MCF 10A (cell line): ENCODE results near the gene CALD1. TPM values are rescaled to one million over a fixed set of nuclear protein-coding genes. Genes with fewer than 3 reads are reported as not detected.

Source experiments
- BruUV-seq: library from RNA; stranded (reverse); fragments of 400-500 nt; replicated peaks from 2 replicates; lab custom pipeline; 2021; lab: Mats Ljungman, UMichigan
- CTCF ChIA-PET: fragments of 300-600 bp; sonication (Branson Sonifier 250); formaldehyde crosslinking; extraction: SDS; loops from one replicate; lab custom pipeline; 2021; ENCODE audit warnings: antibody characterized with exemption, inconsistent platforms; lab: Yijun Ruan, JAX
- POLR2A ChIA-PET: fragments of 300-600, 350-650 bp; sonication (Branson Sonifier 250); formaldehyde crosslinking; extraction: SDS; loops from one replicate; lab custom pipeline; 2020; ENCODE audit warnings: antibody characterized with exemption, inconsistent platforms; lab: Yijun Ruan, JAX
- DNase-seq: peaks from one replicate; pipeline ENCODE4 v3.0.0-alpha.2; 2018; ENCODE audit not compliant: unreplicated experiment
- H3K27ac Mint-ChIP-seq: one replicate; pipeline ENCODE4 v1.8.0; 2022; ENCODE audit warnings: mild to moderate bottlenecking, low read depth, mixed read lengths; ENCODE audit not compliant: unreplicated experiment
- H3K27me3 Mint-ChIP-seq: one replicate; pipeline ENCODE4 v1.8.0; 2022; ENCODE audit warnings: mixed read lengths; ENCODE audit not compliant: insufficient read depth, unreplicated experiment
- H3K36me3 Mint-ChIP-seq: one replicate; pipeline ENCODE4 v1.8.0; 2022; ENCODE audit warnings: mild to moderate bottlenecking, moderate library complexity, mixed read lengths; ENCODE audit not compliant: insufficient read depth, unreplicated experiment
- H3K4me1 Mint-ChIP-seq: one replicate; pipeline ENCODE4 v1.8.0; 2022; ENCODE audit warnings: mixed read lengths; ENCODE audit not compliant: insufficient read depth, unreplicated experiment
- H3K4me3 Mint-ChIP-seq: one replicate; pipeline ENCODE4 v1.8.0; 2022; ENCODE audit warnings: mild to moderate bottlenecking, moderate library complexity, mixed read lengths; ENCODE audit not compliant: unreplicated experiment
- H3K9me3 Mint-ChIP-seq: one replicate; pipeline ENCODE4 v1.8.0; 2022; ENCODE audit warnings: mixed read lengths; ENCODE audit not compliant: unreplicated experiment
- intact Hi-C: fragments of 100-400 bp; cut with micrococcal nuclease; formaldehyde crosslinking; loops from 2 replicates; pipeline ENCODE4 v1.14.1; 2022
- total RNA-seq: library from RNA; stranded (reverse); gene quantifications from 2 replicates; pipeline ENCODE4 v1.2.3, GENCODE V29; 2022
- TF ChIP-seq, protein P1 (sequence below): fragments of 200-600 bp; IDR thresholded peaks from one replicate; pipeline ENCODE4 v1.8.0; 2022; ENCODE audit warnings: antibody characterized with exemption, mild to moderate bottlenecking; ENCODE audit not compliant: unreplicated experiment

CALD1 gene
- total RNA-seq, 1 experiment from 2014 or later: 183 TPM

GRCh38 chr7:134818613-134819345 is 39.3 kb downstream of the CALD1 start:
- BruUV-seq: no TSS peak
- no peak for DNase-seq
- no peaks in the 10 kb centered on the region for H3K4me1 Mint-ChIP-seq
- H3K36me3 Mint-ChIP-seq: peaks cover 4% of the 10 kb centered on the region
- intact Hi-C loops: no loop called here
- H3K27ac Mint-ChIP-seq: no peak overlapping the region
- TF ChIP-seq, protein P1, sequence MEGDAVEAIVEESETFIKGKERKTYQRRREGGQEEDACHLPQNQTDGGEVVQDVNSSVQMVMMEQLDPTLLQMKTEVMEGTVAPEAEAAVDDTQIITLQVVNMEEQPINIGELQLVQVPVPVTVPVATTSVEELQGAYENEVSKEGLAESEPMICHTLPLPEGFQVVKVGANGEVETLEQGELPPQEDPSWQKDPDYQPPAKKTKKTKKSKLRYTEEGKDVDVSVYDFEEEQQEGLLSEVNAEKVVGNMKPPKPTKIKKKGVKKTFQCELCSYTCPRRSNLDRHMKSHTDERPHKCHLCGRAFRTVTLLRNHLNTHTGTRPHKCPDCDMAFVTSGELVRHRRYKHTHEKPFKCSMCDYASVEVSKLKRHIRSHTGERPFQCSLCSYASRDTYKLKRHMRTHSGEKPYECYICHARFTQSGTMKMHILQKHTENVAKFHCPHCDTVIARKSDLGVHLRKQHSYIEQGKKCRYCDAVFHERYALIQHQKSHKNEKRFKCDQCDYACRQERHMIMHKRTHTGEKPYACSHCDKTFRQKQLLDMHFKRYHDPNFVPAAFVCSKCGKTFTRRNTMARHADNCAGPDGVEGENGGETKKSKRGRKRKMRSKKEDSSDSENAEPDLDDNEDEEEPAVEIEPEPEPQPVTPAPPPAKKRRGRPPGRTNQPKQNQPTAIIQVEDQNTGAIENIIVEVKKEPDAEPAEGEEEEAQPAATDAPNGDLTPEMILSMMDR: no peak
- CTCF ChIA-PET: interaction anchor here (0.6 kb wide), 1 partner anchor 354 kb away, joined by 3 read pairs; no protein-coding TSS in a partner anchor
- H3K4me3 Mint-ChIP-seq: no peak overlapping the region
- no peaks in the 10 kb centered on the region for H3K27me3 Mint-ChIP-seq
- POLR2A ChIA-PET: interaction anchor here (0.8 kb wide), 1 partner anchor 1973 kb away, joined by 3 read pairs; no protein-coding TSS in a partner anchor
- H3K9me3 Mint-ChIP-seq: no peaks in the 10 kb centered on the region

DNA sequence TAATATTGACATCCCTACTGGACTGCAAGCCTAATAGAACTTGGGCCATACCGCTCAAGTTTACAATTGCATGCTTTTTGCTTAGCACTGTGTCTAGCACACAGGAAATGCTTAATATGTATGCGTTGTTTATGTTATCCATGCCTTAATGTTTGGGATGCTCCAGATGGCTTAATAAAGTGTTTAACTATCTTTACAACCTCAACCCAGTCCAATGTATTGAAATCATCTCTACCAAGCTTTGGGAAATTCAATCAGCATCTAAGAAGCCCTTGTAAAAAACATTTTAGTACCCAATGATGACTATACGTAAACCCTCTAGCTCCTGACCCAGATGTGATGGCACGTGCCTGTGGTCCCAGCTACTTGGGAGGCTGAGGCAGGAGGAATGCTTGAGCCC is 40.0 kb downstream of the CALD1 start:
- no peaks in the 10 kb centered on the region for H3K4me1 Mint-ChIP-seq
- no peak overlapping the region for H3K27ac Mint-ChIP-seq
- POLR2A ChIA-PET: interaction anchor here (1.2 kb wide), 1 partner anchor 10 kb away, joined by 3 read pairs; no protein-coding TSS in a partner anchor

DNA sequence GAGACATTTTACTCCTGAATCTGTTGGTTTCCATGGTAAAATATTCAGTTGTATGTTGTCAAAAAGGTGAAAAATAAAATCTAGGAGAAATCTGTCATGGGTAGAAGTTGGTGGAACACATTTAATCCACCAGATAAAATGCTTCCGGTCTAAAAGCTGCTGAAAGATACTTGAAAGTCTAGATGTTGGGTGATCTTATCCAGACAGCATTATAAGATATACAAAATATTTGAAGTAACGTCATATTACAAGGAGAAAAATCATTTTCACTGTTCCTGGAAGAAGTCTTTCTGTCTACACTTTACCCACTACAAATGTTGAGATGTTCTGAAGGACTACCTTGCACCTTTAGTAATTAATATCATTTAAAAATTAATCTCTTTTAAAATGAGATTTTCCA is 40.9 kb downstream of the CALD1 start:
- no peak overlapping the region for H3K4me3 Mint-ChIP-seq
- no peak for DNase-seq
- ChIA-PET CTCF (no interaction called here), POLR2A (interaction anchor here (0.6 to 1.2 kb wide), 2 partner anchors 11 to 76 kb away, joined by 3 read pairs; no protein-coding TSS in a partner anchor)
- no TSS peak for BruUV-seq
- peaks cover 4% of the 10 kb centered on the region for H3K4me1 Mint-ChIP-seq
- TF ChIP-seq, protein P1: no peak
- H3K27me3 Mint-ChIP-seq: no peaks in the 10 kb centered on the region
- H3K36me3 Mint-ChIP-seq: peaks cover 4% of the 10 kb centered on the region
- H3K9me3 Mint-ChIP-seq: no peaks in the 10 kb centered on the region
- intact Hi-C loops: no loop called here
- no peak overlapping the region for H3K27ac Mint-ChIP-seq

More for the DNA sequence above, 40.0 kb downstream of the CALD1 start:
- no peak for DNase-seq
- intact Hi-C loops: no loop called here
- Mint-ChIP-seq H3K4me3 (no peak overlapping the region), H3K27me3 (no peaks in the 10 kb centered on the region), H3K36me3 (peaks cover 4% of the 10 kb centered on the region), H3K9me3 (no peaks in the 10 kb centered on the region)
- CTCF ChIA-PET: interaction anchor here (0.6 kb wide), 1 partner anchor 353 kb away, joined by 3 read pairs; no protein-coding TSS in a partner anchor
- TF ChIP-seq, protein P1: no peak
- BruUV-seq: no TSS peak

DNA sequence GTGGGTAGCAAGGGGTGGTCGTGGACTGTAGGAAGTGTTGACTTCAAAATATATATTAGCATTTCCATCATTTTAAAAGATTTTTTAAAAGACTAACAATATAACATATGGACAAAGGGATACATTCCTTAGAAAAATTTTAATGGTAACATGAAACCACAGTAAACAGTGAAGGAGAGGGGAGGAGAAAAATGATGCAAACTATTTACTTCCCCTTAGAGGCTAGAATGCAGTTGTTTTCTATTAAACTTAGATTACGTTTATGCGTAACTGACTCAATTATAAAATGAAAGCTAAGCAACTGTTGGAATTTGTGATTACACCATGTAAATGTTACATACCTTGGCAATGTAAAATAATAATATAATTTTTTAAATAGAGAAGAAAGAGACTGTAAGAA is 41.3 kb downstream of the CALD1 start:
- Mint-ChIP-seq H3K4me3 (no peak overlapping the region), H3K9me3 (no peaks in the 10 kb centered on the region), H3K27me3 (no peaks in the 10 kb centered on the region), H3K27ac (no peak overlapping the region), H3K4me1 (peaks cover 6% of the 10 kb centered on the region), H3K36me3 (peaks cover 4% of the 10 kb centered on the region)
- CTCF ChIA-PET: no interaction called here
- no TSS peak for BruUV-seq
- no peak for DNase-seq
- TF ChIP-seq, protein P1: no peak
- intact Hi-C loops: no loop called here
- POLR2A ChIA-PET: interaction anchor here (0.6 to 1.2 kb wide), 2 partner anchors 12 to 77 kb away, joined by 3 read pairs; no protein-coding TSS in a partner anchor
